GM23248 (cell line): ENCODE measurements around the gene ASF1B.

ENCODE experiments used
- EZH2 ChIP-seq: fragments of 200-600 bp; sonication (generic); IDR thresholded peaks from 2 replicates; pipeline ENCODE4 v1.6.1; 2018; ENCODE audit warnings: antibody characterized with exemption, mild to moderate bottlenecking; ENCODE audit not compliant: insufficient read depth, poor library complexity, severe bottlenecking
- EZH2phosphoT487 ChIP-seq: fragments of 200-600 bp; sonication (generic); IDR thresholded peaks from 2 replicates; pipeline ENCODE4 v1.6.1; 2018; ENCODE audit warnings: antibody characterized with exemption, moderate library complexity, mild to moderate bottlenecking, low read depth; ENCODE audit not compliant: insufficient read depth

DNA sequence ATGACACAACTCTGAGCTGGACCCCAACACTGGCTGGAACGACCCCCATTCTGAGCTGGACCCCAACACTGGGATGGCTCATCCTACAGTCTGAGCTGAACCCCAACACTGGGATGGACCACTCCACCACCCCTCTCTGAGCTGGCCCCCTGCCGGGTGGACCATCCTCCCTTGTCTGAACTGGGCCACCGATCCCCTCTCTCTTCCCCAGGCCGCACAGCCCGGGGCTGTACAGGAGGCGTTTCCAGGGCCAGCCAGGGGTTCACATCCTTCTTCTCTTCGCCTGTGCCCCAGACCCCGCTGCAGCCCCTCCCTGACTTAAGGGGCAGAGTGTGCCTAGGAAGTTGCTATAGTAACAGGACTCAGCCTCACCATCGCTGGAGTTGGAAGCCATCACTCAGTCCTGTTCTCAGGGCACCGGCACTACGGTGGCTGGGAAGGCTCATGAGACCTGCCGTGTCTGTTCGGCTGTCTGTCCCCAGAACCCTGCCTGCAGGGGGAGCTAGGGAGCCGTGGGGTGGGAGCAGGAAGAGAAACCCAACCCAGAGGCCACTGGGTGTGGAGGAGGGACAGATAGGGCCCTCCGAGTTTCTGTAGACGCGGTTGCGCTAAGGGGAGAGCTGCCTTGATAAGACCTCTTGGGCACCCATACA is 22.5 kb downstream of the ASF1B start:
- TF ChIP-seq EZH2phosphoT487 (no peak), EZH2 (no peak)
